HL-60 (cell line): ENCODE data around the gene TBX18.

Source experiments
- CTCF ChIP-seq: IDR thresholded peaks from one replicate; pipeline ENCODE4 v1.5.1; 2011; ENCODE audit warnings: low read length, control low read depth, inconsistent platforms; ENCODE audit not compliant: insufficient read depth
- POLR2AphosphoS5 ChIP-seq: IDR thresholded peaks from 2 replicates; pipeline ENCODE4 v1.6.1; 2012; ENCODE audit warnings: low read depth

- TF ChIP-seq CTCF (peak; percentile 12), POLR2AphosphoS5 (no peak)
Measured at GRCh38 chr6:84774157-84774984, 10.0 kb upstream of the TBX18 start.
